Sigmoid colon (tissue), 7 donors: Measurements from ENCODE around the gene HHAT. TPM values are rescaled to one million over a fixed set of nuclear protein-coding genes. Genes with fewer than 3 reads are reported as not detected.

Experiments used
- DNase-seq: peaks from one replicate; pipeline ENCODE4 v3.0.0-alpha.2; 2019
- H3K27ac ChIP-seq, 4 donors: fragments of 200-600 bp; sonication (generic); one replicate each; pipeline ENCODE4 v1.5.1; 2016 to 2019; ENCODE audit warnings: mild to moderate bottlenecking in 1 of 4
- H3K27me3 ChIP-seq, 3 donors: fragments of 200-600 bp; sonication (generic); one replicate each; pipeline ENCODE4 v1.5.1; 2019; ENCODE audit warnings: mild to moderate bottlenecking in 1 of 3
- H3K36me3 ChIP-seq, 4 donors: fragments of 200-600 bp; sonication (generic); one replicate each; pipeline ENCODE4 v1.5.1; 2016 to 2019
- H3K4me1 ChIP-seq, 4 donors: fragments of 200-600 bp; sonication (generic); one replicate each; pipeline ENCODE4 v1.5.1; 2017 to 2019
- H3K4me3 ChIP-seq, 4 donors: fragments of 200-600 bp; sonication (generic); one replicate each; pipeline ENCODE4 v1.5.1; 2017 to 2019; ENCODE audit warnings: mild to moderate bottlenecking in 2 of 4, moderate library complexity in 1 of 4
- H3K9me3 ChIP-seq, 4 donors: fragments of 200-600 bp in 3 of 4; sonication (generic) in 3 of 4; one replicate each; pipeline versions ENCODE4 v1.5.1 to v1.6.1; 2013 to 2019
- CTCF ChIP-seq, 4 experiments: fragments of 450-650 bp in 3 of 4; fragments of 200-600 bp in 1 of 4; IDR thresholded peaks; one replicate each; pipeline ENCODE4 v1.5.1; 2016 to 2019; ENCODE audit warnings: antibody characterized with exemption in 4 of 4, mild to moderate bottlenecking in 3 of 4, moderate library complexity in 2 of 4
- EP300 ChIP-seq, 4 donors: sonication (generic); formaldehyde crosslinking; IDR thresholded peaks; one replicate each; pipeline ENCODE4 v1.6.1; 2017; ENCODE audit warnings: antibody characterized with exemption in 4 of 4
- POLR2A ChIP-seq, 2 donors: fragments of 450-650 bp; IDR thresholded peaks; one replicate each; pipeline ENCODE4 v1.6.1; 2016; ENCODE audit warnings: antibody characterized with exemption in 2 of 2, mild to moderate bottlenecking in 2 of 2, moderate library complexity in 2 of 2
- POLR2AphosphoS5 ChIP-seq, 4 donors: sonication (generic); formaldehyde crosslinking; IDR thresholded peaks; one replicate each; pipeline ENCODE4 v1.6.1; 2017; ENCODE audit warnings: antibody characterized with exemption in 4 of 4
- WGBS, 2 donors: extraction: QIAGEN DNeasy Blood & Tissue Kit; methylation state at CpG; one replicate each; pipeline ENCODE4 v1.1.7; 2013; 5-methylcytosine and 5-hydroxymethylcytosine counted together
- intact Hi-C: fragments of 100-400 bp; cut with DNase I; formaldehyde crosslinking; loops from one replicate; pipeline ENCODE4 v1.15.1; 2023
- polyA plus RNA-seq, 3 donors: library from polyadenylated mRNA; stranded (reverse); fragments of 200-250 nt; gene quantifications; one replicate each; pipeline ENCODE4 v1.2.3, GENCODE V29; 2013
- total RNA-seq, 4 donors: library from RNA; depleted of rRNA; stranded (reverse); fragments of >200 nt; gene quantifications; one replicate each; pipeline ENCODE4 v1.1.0, GENCODE V29; 2016
- donor health status: healthy with polysubstance abuse.
- donor health status: Bipolar disorder and iron deficiency.
- donor health status: healthy.

HHAT gene
- total and polyA plus RNA-seq, 7 donors = 0.46 to 6.4 (median 2.1) TPM

- H3K9me3 ChIP-seq = no peaks in the 10 kb centered on the region
- H3K27ac ChIP-seq = no peak overlapping the region
- no peak for DNase-seq
- no peak overlapping the region for H3K4me3 ChIP-seq
- H3K4me1 ChIP-seq = no peaks in the 10 kb centered on the region
- TF ChIP-seq EP300 (IDR thresholded peaks at IDR 0.05) = no peak
- no peak for TF ChIP-seq CTCF (IDR thresholded peaks at IDR 0.05)
- no peak for TF ChIP-seq POLR2A (IDR thresholded peaks at IDR 0.05)
- no peak for TF ChIP-seq POLR2AphosphoS5 (IDR thresholded peaks at IDR 0.05)
- no peaks in the 10 kb centered on the region for H3K27me3 ChIP-seq
- WGBS, 2 donors = 85 to 92% methylated on average over 2 of the region's 2 CpGs
- no peaks in the 10 kb centered on the region for H3K36me3 ChIP-seq
- intact Hi-C loops = no loop called here
These were observed 158.3 kb downstream of the HHAT start for GRCh38 chr1:210487021-210487420.

GRCh38 chr1:210489491-210489890 lies 160.8 kb downstream of the HHAT start:
- intact Hi-C loops = no loop called here
- TF ChIP-seq POLR2A (IDR thresholded peaks at IDR 0.05) = no peak
- no peaks in the 10 kb centered on the region for H3K9me3 ChIP-seq
- no peaks in the 10 kb centered on the region for H3K36me3 ChIP-seq
- H3K4me1 ChIP-seq = no peaks in the 10 kb centered on the region
- H3K4me3 ChIP-seq = no peak overlapping the region
- WGBS, 2 donors = 41 to 89% methylated on average over 1 of the region's 1 CpG
- H3K27me3 ChIP-seq = no peaks in the 10 kb centered on the region
- H3K27ac ChIP-seq = no peak overlapping the region
- no peak for DNase-seq

- Histone ChIP-seq H3K27me3 (no peaks in the 10 kb centered on the region), H3K4me3 (no peak overlapping the region), H3K9me3 (no peaks in the 10 kb centered on the region), H3K4me1 (no peaks in the 10 kb centered on the region), H3K36me3 (no peaks in the 10 kb centered on the region), H3K27ac (no peak overlapping the region)
- 83% methylated on average over 1 of the region's 1 CpG for whole genome bisulfite sequencing, 2 donors
- intact Hi-C loops = no loop called here
- TF ChIP-seq EP300 (IDR thresholded peaks at IDR 0.05) = no peak
- TF ChIP-seq POLR2A (IDR thresholded peaks at IDR 0.05) = no peak
- TF ChIP-seq POLR2AphosphoS5 (IDR thresholded peaks at IDR 0.05) = no peak
- no peak for TF ChIP-seq CTCF (IDR thresholded peaks at IDR 0.05)
- no peak for DNase-seq
These were observed 162.1 kb downstream of the HHAT start for GRCh38 chr1:210490781-210491180.

GRCh38 chr1:210496063-210496462 lies 167.4 kb downstream of the HHAT start:
- H3K36me3 ChIP-seq = no peaks in the 10 kb centered on the region
- no peaks in the 10 kb centered on the region for H3K9me3 ChIP-seq
- 88% methylated on average over 3 of the region's 3 CpGs for WGBS, 2 donors
- intact Hi-C loops = no loop called here
- no peak overlapping the region for H3K4me3 ChIP-seq
- H3K27me3 ChIP-seq = no peaks in the 10 kb centered on the region
- H3K4me1 ChIP-seq = no peaks in the 10 kb centered on the region
- no peak overlapping the region for H3K27ac ChIP-seq
- no peak for DNase-seq
- TF ChIP-seq CTCF (IDR thresholded peaks at IDR 0.05) = no peak
- TF ChIP-seq POLR2A (IDR thresholded peaks at IDR 0.05) = no peak
- TF ChIP-seq EP300 (IDR thresholded peaks at IDR 0.05) = no peak
- TF ChIP-seq POLR2AphosphoS5 (IDR thresholded peaks at IDR 0.05) = no peak

GRCh38 chr1:210499956-210500355 lies 171.3 kb downstream of the HHAT start:
- no peaks in the 10 kb centered on the region for H3K4me1 ChIP-seq
- H3K9me3 ChIP-seq = no peaks in the 10 kb centered on the region
- DNase-seq = no peak
- 83 to 90% methylated on average over 2 of the region's 2 CpGs for WGBS, 2 donors
- H3K36me3 ChIP-seq = no peaks in the 10 kb centered on the region
- no peak overlapping the region for H3K4me3 ChIP-seq
- H3K27ac ChIP-seq = no peak overlapping the region
- TF ChIP-seq EP300 (IDR thresholded peaks at IDR 0.05) (no peak), POLR2A (IDR thresholded peaks at IDR 0.05) (no peak), POLR2AphosphoS5 (IDR thresholded peaks at IDR 0.05) (no peak), CTCF (IDR thresholded peaks at IDR 0.05) (no peak)
- intact Hi-C loops = no loop called here
- no peaks in the 10 kb centered on the region for H3K27me3 ChIP-seq
